Activated B cell treated with CpG ODN at 0.5 μM for 24 hours (primary cell): Measurements from ENCODE around the gene GIMAP8. TPM values are rescaled to one million over a fixed set of nuclear protein-coding genes. Genes with fewer than 3 reads are reported as not detected.

Experiments
- ATAC-seq: fragments of 200-7000 bp; cut with Tn5 transposase; one replicate; pipeline ENCODE4 v1.10.0; 2021; ENCODE audit warnings: low read depth, mild to moderate bottlenecking, moderate library complexity
- CTCF ChIA-PET: fragments of 350-600 bp; sonication (Branson Sonifier 250); formaldehyde crosslinking; loops from one replicate; lab custom pipeline; 2021; ENCODE audit warnings: antibody characterized with exemption; lab: Charles Lee
- POLR2A ChIA-PET: fragments of 350-600 bp; sonication (Branson Sonifier 250); formaldehyde crosslinking; loops from one replicate; lab custom pipeline; 2021; ENCODE audit warnings: antibody characterized with exemption; lab: Charles Lee
- DNase-seq: peaks from one replicate; pipeline ENCODE4 v3.0.0; 2022
- H3K27ac Mint-ChIP-seq: one replicate; pipeline ENCODE4 v1.8.0; 2020; ENCODE audit warnings: mixed read lengths
- H3K27me3 Mint-ChIP-seq: one replicate; pipeline ENCODE4 v1.8.0; 2021; ENCODE audit warnings: mixed read lengths
- H3K36me3 Mint-ChIP-seq: one replicate; pipeline ENCODE4 v1.8.0; 2021; ENCODE audit warnings: low read depth, mixed read lengths
- H3K4me1 Mint-ChIP-seq: one replicate; pipeline ENCODE4 v1.8.0; 2021; ENCODE audit warnings: mixed read lengths
- H3K4me3 Mint-ChIP-seq: one replicate; pipeline ENCODE4 v1.8.0; 2020; ENCODE audit warnings: mild to moderate bottlenecking, mixed read lengths
- H3K9me3 Mint-ChIP-seq: one replicate; pipeline ENCODE4 v1.8.0; 2020; ENCODE audit warnings: mixed read lengths
- CTCF ChIP-seq: fragments of 200-600 bp; IDR thresholded peaks from one replicate; pipeline ENCODE4 v1.8.0; 2022; ENCODE audit warnings: antibody characterized with exemption, mild to moderate bottlenecking
- intact Hi-C: fragments of 100-400 bp; cut with micrococcal nuclease; formaldehyde crosslinking; loops from one replicate; pipeline ENCODE4 v1.15.1; 2024
- total RNA-seq: library from RNA; stranded (reverse); gene quantifications from 2 replicates; pipeline ENCODE4 v1.2.3, GENCODE V29; 2022

The GIMAP8 gene
- total RNA-seq, 1 donor from 2014 or later, result not detected

- H3K27me3 Mint-ChIP-seq, result no peaks in the 10 kb centered on the region
- H3K4me1 Mint-ChIP-seq, result peaks cover 45% of the 10 kb centered on the region
- ChIA-PET POLR2A (interaction anchor here (11.5 to 13.4 kb wide), 2 partner anchors 33 to 43 kb away, joined by 261 to 421 read pairs; partner anchors contain the start of genes REPIN1 and ZNF775), CTCF (no interaction called here)
- H3K9me3 Mint-ChIP-seq, result no peaks in the 10 kb centered on the region
- H3K27ac Mint-ChIP-seq, result no peak overlapping the region
- TF ChIP-seq CTCF, result no peak
- DNase-seq (no peak), ATAC-seq (no peak)
- intact Hi-C loops, result no loop called here
- H3K36me3 Mint-ChIP-seq, result peaks cover 44% of the 10 kb centered on the region
- H3K4me3 Mint-ChIP-seq, result no peak overlapping the region
Observed at GRCh38 chr7:150411606-150412005, 38.8 kb upstream of the GIMAP8 start.

GRCh38 chr7:150412016-150412415, 38.4 kb upstream of the GIMAP8 start:
- Mint-ChIP-seq H3K4me1 (peaks cover 41% of the 10 kb centered on the region), H3K4me3 (no peak overlapping the region), H3K9me3 (no peaks in the 10 kb centered on the region), H3K27me3 (no peaks in the 10 kb centered on the region), H3K36me3 (peaks cover 43% of the 10 kb centered on the region), H3K27ac (no peak overlapping the region)
- ATAC-seq (no peak), DNase-seq (no peak)
- POLR2A ChIA-PET, result interaction anchor here (11.5 to 13.4 kb wide), 2 partner anchors 33 to 44 kb away, joined by 261 to 421 read pairs; partner anchors contain the start of genes REPIN1 and ZNF775
- intact Hi-C loops, result no loop called here
- CTCF ChIA-PET, result no interaction called here
- no peak for TF ChIP-seq CTCF

- Mint-ChIP-seq H3K27ac (no peak overlapping the region), H3K4me3 (no peak overlapping the region), H3K27me3 (no peaks in the 10 kb centered on the region), H3K9me3 (no peaks in the 10 kb centered on the region), H3K36me3 (peaks cover 40% of the 10 kb centered on the region), H3K4me1 (peaks cover 38% of the 10 kb centered on the region)
- ATAC-seq (no peak), DNase-seq (no peak)
- ChIA-PET POLR2A (interaction anchor here (0.6 to 13.4 kb wide), 3 partner anchors 43 to 55 kb away, joined by 3 to 421 read pairs (median 4); partner anchors contain the start of gene REPIN1), CTCF (no interaction called here)
- intact Hi-C loops, result no loop called here
- no peak for TF ChIP-seq CTCF
Observed at GRCh38 chr7:150412518-150413488, 37.6 kb upstream of the GIMAP8 start.

- Mint-ChIP-seq H3K9me3 (no peaks in the 10 kb centered on the region), H3K27ac (no peak overlapping the region), H3K27me3 (no peaks in the 10 kb centered on the region), H3K4me1 (peaks cover 33% of the 10 kb centered on the region), H3K36me3 (peaks cover 37% of the 10 kb centered on the region), H3K4me3 (no peak overlapping the region)
- ChIA-PET CTCF (no interaction called here), POLR2A (interaction anchor here (0.6 to 1.3 kb wide), 2 partner anchors 44 to 55 kb away, joined by 3 to 4 read pairs; no protein-coding TSS in a partner anchor)
- intact Hi-C loops, result no loop called here
- ATAC-seq (no peak), DNase-seq (no peak)
- TF ChIP-seq CTCF, result no peak
Observed at GRCh38 chr7:150413640-150414081, 36.8 kb upstream of the GIMAP8 start.
